ENCODE data around the gene CYP26B1. TPM values are rescaled to one million over a fixed set of nuclear protein-coding genes. Genes with fewer than 3 reads are reported as not detected.

CYP26B1 gene
- total RNA-seq, 1 experiment from 2014 or later = 0.94 TPM

DNA sequence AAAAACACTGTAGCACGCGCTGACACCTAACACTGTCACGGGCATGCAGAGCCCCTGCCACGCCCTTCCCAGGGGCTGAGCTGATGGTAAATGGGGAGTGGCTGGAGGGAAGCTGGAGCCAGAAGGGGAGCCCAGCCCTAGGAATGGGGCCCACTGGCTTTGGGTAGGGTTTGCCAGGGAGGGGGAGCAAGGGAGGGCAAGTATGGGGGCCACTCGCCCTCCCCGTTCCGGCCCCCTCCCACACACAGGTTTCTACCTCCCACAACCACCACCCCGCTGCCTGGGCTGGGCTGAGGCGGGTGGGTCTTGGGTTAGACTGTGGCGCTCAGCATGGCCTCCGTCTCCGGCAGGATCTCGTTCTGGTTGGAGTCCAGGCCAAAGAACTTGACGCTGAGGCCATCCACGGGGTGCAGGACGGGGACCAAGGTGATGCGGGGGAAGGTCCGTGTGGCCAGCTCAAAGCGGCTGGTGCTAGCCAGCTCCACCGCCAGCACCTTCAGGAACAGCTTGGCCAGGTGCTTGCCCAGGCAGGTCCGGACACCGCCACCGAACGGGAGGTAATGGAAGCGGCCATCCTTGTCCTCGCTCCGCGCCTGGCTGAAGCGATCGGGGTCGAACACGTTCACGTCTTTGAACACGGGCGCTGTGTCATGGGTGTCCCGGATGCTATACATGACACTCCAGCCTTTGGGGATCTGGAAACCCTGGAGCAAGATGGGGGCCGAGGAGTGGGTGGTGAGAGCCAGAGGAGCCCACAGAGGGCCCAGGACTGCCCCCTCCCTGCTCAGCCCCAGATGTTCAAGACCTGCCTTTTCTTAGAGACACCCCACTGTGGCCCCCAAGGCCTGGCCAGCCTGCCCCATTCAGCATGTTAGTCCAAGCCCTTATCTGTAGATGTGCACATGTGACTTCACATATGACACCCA lies 15.5 kb downstream of the CYP26B1 start:
- no peak for DNase-seq (ENCODE audit: extremely low read depth, low read depth)

DNA sequence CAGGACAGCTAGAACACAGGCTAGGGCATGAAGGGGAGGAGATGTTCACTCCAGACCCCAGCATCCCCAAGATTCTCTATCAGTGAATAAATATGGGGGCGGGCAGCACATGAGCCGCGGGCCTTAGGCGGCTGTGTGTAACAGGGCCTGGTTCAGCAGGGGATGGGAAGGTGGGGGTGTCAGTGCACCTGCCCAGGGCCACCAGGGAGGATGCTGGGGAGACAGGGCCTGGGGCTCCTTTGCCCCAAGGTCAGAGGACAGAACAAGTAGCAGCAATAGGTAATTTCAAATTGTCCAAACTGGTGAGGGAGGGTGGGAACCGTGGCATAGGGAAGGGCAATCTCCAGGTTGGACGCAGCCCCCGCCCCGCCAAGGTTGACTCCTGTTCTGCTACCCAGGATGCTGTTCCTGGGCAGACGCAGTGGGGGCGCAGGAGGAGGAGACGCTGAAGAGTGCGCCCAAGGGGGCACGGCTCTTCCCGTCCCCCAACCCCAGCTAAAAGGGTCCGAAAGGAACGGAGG lies 16.2 kb downstream of the CYP26B1 start:
- DNase-seq (ENCODE audit: extremely low read depth, low read depth) = no peak

DNA sequence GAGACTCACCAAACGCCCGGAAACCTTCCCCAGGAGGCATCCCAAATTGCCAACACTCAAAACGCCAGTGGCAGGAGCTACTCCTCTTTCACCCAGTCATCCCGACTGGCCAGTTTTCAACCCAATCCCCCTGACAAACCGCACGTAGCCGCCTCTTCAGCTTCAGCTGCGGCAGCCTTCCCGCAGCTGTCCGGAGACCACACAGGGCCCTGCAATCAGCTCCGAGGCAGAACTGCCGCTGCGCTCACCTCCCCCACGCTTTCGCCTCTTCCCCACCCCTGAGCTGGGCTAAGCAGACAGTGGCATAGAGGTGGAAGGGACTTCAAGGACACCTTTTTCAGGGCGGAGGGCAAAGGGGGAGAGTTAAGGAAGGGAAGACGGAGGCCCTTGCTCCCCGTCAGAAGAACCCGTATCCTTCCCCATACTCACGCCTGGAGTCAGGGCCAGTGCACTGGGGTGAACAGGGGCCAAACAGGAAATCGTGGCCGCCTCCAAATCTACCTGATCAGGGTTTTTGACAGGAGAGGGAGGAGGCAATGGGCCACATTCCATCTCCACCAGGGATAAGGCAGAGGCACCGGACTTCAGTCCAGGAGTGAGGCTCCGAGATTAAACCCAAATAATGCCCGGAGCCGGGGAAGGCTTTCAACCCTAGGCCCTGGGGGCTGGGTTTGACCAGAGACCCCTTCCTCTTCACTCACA lies 16.9 kb downstream of the CYP26B1 start:
- DNase-seq (ENCODE audit: extremely low read depth, low read depth) = no peak

DNA sequence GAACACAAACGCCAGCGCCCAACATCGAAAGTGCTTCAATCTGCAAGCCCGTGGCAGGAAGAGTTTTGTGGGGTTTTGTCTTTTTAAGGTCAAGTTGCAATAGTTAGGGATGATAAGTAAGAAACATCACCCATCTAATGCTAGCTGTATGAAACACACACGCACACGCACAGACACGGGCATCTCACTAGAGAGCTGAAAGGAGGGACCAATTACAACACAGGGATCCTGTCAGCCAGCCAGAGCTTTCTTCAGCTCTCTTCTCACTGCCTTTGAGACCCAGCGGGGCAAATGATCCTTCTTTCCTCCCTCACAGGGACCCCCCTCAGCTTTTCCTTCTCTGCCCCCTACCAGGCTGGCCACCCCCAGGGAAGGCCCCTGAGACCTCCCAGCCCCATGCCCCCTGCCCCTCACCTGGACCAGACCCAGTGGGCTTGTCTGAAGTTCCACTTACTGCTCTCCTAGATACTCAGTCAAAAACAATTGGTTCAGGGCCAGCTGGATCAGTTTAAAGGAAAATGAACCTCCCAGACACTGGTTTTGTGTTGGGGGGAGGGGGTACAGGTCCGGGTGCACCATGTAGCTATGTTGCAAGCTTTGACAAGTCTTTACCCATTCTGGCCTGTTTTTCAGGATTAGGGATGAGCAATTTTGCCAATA lies 17.9 kb downstream of the CYP26B1 start:
- DNase-seq (ENCODE audit: extremely low read depth, low read depth) = no peak

DNA sequence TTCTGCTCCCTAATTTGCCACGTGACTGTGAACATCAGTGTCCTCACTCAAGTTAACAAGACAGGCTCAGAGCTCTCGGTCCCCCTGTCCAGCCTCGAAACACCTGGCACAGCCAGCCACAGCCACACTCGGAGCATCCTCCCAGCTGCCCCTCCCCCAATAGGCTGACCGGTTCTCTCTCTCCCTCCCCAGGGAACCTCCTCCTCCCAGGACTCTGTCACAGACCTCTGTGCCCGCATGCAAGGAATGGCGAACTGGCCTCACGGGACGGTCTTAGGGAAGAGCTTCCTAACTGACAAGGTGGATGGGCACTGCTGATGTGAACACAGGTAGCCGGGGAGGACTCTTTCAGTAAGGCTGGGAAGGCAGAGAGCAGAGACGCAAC lies 18.8 kb downstream of the CYP26B1 start:
- no peak for DNase-seq (ENCODE audit: extremely low read depth, low read depth)

DNA sequence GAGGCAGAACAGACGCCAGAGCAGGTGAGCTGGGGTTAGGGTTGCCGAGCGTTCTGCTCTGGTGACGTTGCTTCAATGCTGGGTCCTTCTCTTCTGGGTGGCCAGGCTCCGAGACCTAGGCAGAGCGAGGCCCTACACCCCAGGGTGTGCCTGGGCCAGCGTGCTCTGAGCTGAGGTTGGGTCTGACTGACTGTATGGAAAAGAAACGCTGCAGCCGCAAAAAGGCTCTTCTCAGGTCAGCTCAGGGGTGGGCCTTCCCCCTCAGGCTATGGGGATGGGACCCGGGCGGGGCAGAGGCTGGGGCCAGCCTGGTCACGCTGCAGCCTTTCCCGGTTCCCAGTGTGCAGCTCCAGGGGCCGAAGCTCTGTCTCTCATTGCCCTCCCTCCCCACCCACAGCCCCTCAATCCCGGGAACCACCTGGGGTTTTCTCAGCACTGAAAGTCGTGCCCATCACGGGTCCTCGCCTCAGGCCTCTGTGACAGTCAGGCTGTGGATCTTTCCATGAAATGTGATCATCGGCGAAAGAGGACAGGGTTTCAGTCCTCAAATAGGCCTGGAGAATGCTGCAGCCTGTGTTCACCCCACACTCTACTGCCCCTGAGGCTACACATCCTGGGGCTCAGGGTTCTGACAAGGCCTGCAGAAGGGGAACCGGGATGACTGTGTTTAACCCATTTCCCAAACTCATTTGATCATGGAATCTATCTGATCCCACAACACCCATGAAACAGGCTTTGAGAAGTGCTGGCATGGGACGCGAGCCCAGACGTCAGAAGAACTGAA lies 19.4 kb downstream of the CYP26B1 start:
- DNase-seq (ENCODE audit: extremely low read depth, low read depth) = no peak

DNA sequence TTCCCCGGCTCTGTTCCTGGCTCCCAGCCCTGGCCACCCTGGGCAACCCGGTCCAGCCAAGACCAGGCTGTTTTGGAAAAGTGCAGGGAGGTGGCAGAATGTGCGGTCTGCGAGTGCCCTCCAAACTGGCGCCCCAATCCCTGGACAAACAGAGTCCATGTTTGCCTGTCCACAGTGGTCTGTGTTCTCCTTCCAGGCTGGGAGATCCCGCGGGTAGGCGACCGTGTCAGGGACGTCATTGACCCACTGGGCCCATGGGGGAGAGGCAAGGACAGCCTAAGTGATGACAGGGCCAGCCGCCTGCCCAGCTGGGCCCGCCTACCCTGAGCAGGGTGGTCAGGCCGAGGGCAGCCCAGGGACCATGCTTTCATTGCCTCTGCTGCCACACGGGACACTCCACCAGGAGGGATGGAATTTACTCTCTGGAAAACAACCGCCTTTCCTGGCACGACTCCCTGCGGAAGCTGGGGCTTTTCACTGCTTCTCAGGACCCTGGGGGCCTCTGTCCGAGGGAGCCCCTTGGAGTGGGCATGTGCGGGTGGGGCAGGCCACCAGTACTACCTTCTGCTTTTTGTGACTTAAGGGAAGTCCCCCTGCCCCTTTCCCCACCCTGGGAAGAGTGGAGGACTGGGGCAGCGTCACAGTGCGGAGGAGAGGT lies 20.1 kb downstream of the CYP26B1 start:
- DNase-seq (ENCODE audit: extremely low read depth, low read depth) = no peak

DNA sequence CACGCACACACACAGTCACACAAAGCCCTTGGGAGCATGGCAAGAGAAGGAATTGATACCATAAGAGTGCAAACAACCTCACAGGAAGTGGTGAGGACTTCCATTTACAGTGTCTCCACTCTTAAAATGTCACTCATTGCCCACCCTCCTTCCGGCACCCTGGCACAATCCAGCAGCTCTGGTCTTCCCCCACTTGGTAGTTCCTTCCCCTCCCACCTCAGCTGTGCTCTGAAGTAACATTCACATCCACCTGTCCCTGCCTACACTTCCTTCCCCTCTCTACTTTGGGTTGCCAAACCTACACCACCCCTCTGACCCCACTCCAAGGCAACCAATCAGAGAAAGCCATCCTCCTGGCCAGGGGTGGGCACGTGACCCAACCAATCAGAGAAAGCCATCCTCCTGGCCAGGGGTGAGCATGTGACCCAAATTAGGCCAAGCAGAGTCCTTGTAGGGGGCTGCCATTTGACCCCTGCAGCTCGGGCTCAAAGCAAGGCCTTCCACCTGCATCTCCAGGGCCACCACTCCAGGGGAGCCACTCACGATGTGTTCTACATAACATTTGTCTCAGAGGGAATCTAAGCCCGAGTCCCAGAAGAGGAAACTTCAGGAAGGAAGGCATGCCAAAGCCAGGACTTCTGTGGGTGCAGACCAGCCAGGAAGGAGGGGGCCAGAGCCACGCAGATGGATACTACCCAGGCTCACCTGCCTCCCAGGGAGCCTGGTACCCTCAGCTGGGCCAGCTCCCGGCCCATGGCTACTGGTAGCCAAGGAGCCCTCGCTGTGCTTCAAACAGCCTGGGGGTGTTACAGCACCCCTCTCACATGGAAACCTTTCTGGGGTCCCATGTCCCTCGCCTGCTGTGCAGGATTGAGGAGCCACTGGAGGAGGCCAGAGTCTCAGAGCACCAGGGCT lies 21.2 kb downstream of the CYP26B1 start:
- no peak for DNase-seq (ENCODE audit: extremely low read depth, low read depth)

DNA sequence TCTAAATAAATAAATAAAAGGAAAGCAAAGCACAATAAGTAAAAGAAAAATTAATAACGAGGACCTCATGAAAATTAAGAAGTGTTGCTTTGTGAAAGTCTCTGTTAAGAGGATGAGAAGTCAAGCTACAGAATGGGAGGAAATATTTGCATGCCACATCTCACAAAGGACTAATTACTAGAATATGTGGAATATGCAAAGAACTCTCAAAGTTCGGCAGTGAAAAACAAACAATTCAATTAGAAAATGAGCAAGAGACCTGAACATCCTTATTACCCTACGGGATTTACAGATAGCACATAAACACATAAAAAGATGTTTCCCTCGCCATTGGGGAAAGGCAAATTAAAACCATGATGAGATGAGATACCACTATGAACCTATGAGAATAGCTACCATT lies 23.3 kb downstream of the CYP26B1 start:
- no peak for DNase-seq (ENCODE audit: extremely low read depth, low read depth)

DNA sequence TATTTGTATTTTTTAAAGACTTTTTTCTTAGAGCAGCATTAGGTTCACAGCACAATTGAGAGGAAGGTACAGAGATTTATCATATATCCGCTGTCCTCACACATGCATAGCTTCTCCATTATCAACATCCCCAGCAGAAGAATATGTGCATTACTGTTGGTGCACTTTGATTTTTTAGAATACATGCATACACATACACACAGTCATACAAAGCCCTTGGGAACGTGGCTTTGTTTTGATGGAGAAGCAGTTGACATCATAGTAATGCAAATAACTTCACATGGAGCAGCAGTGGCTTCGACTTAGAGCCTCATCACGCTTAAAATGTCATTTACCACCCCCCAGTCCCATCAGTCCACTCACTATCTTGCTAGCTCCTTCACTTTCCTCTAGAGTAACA lies 26.5 kb downstream of the CYP26B1 start:
- DNase-seq (ENCODE audit: extremely low read depth, low read depth) = no peak

DNA sequence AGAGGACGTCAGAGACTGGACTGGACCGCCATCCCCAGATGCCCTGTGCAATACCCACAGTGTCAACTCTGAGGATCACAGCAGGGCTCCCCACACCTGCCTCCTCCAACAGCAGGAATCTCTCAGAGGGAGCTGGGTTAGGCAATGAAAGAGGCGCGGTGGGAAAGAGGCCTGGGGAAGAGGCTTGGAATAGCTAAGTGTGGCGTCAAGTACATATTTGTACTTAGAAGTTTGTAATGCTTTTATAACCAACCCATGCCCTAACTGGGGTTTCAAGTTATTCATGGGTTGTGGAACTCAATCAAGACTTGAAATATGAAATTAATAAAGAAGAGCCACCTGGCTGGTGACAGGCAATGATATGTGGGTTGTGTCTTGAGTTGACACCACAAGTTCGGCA lies 28.7 kb downstream of the CYP26B1 start:
- no peak for DNase-seq (ENCODE audit: extremely low read depth, low read depth)

DNA sequence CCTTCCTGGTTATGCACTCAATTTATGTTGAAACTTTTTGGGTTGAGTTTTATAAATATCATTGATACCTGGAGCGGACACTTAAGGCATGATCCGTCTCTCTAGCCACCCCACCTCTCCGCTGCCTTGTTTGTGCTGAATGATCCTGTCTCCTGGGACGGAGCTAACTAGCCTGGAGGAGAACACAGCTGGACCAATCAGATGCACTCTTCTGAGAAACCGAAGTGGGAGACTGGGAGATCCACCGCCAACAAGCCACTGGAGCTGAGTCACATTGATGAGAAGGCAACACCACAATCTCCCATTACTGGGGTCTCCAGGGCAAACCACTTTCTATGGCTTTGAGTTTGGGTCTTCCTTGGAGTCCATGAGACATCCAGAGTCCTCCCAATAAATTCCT lies 29.3 kb downstream of the CYP26B1 start:
- no peak for DNase-seq (ENCODE audit: extremely low read depth, low read depth)

DNA sequence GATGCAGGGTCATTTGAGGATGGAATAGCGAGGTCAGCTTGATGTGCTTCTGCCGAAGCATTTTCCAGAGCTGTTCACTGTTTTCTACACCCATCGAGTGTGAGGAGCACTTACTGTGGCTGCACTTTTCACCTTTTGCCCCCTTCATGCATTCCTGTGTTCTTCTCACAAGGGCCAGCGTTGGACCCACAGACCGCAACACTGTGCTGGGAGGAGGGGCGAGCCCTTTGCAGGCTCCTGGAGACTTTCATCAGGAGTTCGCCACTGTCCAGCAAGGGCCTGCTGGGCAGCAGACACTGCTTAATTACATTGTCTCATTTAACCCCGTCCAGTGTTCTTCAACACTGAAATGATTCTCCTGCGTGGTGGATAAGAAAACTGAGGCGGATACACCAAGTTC lies 29.9 kb downstream of the CYP26B1 start:
- DNase-seq (ENCODE audit: extremely low read depth, low read depth) = no peak

DNA sequence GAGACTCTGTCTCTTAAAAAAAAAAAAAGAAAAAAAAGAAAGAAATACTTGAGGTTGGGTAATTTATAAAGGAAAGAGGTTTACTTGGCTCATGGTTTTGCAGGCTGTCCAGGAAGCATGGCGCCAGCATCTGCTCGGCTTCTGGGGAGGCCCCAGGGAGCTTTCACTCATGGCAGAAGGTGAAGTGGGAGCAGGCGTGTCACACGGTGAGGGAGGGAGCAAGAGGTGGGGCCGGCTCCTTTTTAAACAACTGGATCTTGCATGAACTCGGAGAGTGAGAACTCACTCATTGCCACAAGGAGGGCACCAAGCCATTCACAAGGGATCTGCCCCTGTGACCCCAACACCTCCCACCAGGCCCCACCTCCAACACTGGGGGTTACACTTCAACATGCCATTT lies 30.6 kb downstream of the CYP26B1 start:
- no peak for DNase-seq (ENCODE audit: extremely low read depth, low read depth)

DNA sequence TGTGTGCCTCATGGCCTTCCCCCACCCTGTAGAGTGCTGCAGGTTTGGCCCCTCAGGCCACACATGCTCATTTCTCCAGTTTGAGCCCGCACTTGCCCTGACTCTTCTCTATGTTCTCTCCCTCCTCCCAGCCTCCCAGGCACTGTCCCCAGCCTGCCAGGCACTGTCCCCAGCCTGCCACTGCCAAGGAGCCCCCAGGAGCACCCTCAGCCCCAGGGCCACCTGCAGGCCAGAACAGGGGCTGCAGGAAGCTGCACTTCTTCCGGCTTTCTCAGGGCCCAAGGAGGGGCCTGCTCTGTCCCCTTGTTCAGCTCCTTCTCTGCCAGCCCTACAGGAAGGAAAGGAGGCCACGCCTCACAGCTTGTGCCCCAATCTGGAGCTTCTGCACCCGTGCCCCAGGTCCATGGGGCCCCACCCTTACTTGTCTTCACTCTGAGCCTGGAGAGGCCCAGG lies 31.6 kb downstream of the CYP26B1 start:
- DNase-seq (ENCODE audit: extremely low read depth, low read depth) = peak; percentile 12

DNA sequence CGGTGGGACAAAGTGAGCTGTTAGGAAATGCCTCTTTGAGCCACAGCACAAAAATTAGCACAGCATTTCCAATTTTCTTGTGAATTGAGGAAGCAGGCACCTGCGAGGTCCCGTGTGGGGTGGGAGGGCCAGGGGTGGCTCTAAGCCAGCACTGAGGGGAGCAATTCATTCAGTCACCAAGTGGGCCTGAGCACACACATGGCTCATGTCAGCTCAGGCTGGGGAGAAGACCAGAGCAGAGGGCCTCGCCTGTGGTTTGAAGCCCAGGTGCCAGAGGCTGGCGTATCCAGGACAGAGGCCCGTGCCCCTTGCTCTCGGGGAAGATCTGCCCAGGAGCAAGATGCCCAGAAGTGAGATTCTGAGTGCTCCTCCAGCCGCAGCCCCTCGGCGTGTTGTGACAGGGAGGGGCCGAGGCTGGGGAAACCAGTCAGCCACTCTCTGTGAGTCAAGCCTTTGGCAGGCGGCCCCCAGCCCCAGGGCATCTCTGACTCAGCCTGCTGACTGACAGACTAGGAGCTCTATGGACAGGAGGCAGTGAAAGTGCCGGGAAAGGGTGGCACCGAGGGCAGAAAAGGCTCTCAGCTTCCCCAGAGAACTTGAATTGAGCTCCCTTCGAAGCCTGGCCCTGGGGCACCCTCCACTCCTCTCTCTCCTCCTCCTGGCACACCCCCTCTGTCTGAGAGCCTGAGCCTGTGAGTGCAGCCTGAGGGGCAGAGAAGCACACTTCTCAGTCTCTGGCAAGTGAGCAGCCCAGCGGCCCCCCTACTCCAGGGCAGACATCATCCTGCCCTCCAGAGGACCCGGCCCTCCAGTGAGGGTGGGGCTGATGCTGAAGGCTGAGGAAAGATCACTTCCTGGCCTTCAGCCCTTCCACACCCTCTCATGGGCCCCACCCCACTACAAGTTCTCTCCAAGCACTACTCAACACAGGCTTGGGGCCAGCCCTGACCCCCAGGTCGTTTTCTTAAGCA lies 32.3 kb downstream of the CYP26B1 start:
- DNase-seq (ENCODE audit: extremely low read depth, low read depth) = peak; percentile 85

DNA sequence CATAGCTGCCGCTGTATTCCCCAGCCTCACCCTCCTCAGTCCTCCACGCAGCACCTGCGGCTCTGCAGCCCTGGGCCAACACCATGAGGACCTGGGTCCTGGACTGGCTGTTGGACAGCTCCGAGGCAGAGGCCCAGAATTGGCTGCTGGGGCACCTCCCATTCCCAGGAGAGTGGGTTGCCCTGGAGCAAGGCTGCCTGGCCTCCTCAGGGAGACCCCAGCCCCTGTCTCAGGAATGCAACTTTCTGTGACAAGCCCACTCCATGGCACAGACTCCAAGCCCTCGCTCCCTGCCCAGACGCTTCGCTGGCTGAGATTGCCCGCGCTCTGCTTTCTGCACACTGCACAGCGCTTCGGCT lies 33.0 kb downstream of the CYP26B1 start:
- DNase-seq (ENCODE audit: extremely low read depth, low read depth) = no peak

All from NCI-H460 (cell line).